Left lung (tissue), 10 donors: ENCODE data around the gene SLC6A9. TPM values are rescaled to one million over a fixed set of nuclear protein-coding genes. Genes with fewer than 3 reads are reported as not detected.

Source experiments
- ATAC-seq: fragments of 200-7000 bp; cut with Tn5 transposase; one replicate; pipeline ENCODE4 v1.9.1; 2020; ENCODE audit warnings: moderate library complexity
- DNase-seq, 4 donors: peaks; one replicate each; pipeline ENCODE4 v3.0.0-alpha.2; 2013 to 2020
- H3K27ac ChIP-seq, 2 donors: fragments of 200-600 bp; sonication (generic) in 1 of 2; one replicate each; pipeline versions ENCODE4 v1.5.0 to v1.8.0; 2020 to 2021
- H3K27me3 ChIP-seq, 2 donors: fragments of 200-600 bp; sonication (generic) in 1 of 2; one replicate each; pipeline versions ENCODE4 v1.5.0 to v1.8.0; 2020 to 2021
- H3K36me3 ChIP-seq, 2 donors: fragments of 200-600 bp; sonication (generic) in 1 of 2; one replicate each; pipeline versions ENCODE4 v1.5.0 to v1.8.0; 2020 to 2021
- H3K4me1 ChIP-seq, 2 donors: fragments of 200-600 bp; one replicate each; pipeline ENCODE4 v1.8.0; 2021
- H3K4me3 ChIP-seq, 2 donors: fragments of 200-600 bp; sonication (generic) in 1 of 2; one replicate each; pipeline versions ENCODE4 v1.5.0 to v1.8.0; 2020 to 2021; ENCODE audit warnings: mild to moderate bottlenecking in 1 of 2
- H3K9me3 ChIP-seq, 2 donors: fragments of 200-600 bp; sonication (generic) in 1 of 2; one replicate each; pipeline versions ENCODE4 v1.5.0 to v1.8.0; 2020 to 2021
- intact Hi-C, 2 donors: fragments of 100-400 bp; cut with DNase I; formaldehyde crosslinking; loops; one replicate each; pipeline versions ENCODE4 v1.11.2 to v1.14.2; 2022
- polyA plus RNA-seq, 6 donors: library from polyadenylated mRNA; unstranded; fragments of 120-200 nt; gene quantifications; one replicate each; pipeline ENCODE4 v1.2.1, GENCODE V29; 2013; ENCODE audit not compliant: insufficient read length in 6 of 6
- total RNA-seq, 2 donors: library from RNA; stranded (reverse); fragmentation: NEBNext Ultra II Directional; extraction: Animal tissue kit (Norgen Biotek cat#: 25700); gene quantifications; one replicate each; pipeline ENCODE4 v1.2.1, GENCODE V29; 2021
- TF ChIP-seq, protein P1 (sequence below), 2 donors: fragments of 200-600 bp; sonication (generic) in 1 of 2; IDR thresholded peaks; one replicate each; pipeline versions ENCODE4 v1.5.0 to v1.8.0; 2021; ENCODE audit warnings: antibody characterized with exemption in 2 of 2
- donor health status: DM: no; HTN: yes; CAD: no.
- donor health status: DM: no; HTN: no; CAD: no.

SLC6A9 gene
- total and polyA plus RNA-seq, 8 donors: 10.9 to 28.5 (median 14.6) TPM

- H3K4me3 ChIP-seq: peak overlapping the region; percentile 43 to 63
Observed at GRCh38 chr1:43980255-43981134, 50.8 kb downstream of the SLC6A9 start.

DNA sequence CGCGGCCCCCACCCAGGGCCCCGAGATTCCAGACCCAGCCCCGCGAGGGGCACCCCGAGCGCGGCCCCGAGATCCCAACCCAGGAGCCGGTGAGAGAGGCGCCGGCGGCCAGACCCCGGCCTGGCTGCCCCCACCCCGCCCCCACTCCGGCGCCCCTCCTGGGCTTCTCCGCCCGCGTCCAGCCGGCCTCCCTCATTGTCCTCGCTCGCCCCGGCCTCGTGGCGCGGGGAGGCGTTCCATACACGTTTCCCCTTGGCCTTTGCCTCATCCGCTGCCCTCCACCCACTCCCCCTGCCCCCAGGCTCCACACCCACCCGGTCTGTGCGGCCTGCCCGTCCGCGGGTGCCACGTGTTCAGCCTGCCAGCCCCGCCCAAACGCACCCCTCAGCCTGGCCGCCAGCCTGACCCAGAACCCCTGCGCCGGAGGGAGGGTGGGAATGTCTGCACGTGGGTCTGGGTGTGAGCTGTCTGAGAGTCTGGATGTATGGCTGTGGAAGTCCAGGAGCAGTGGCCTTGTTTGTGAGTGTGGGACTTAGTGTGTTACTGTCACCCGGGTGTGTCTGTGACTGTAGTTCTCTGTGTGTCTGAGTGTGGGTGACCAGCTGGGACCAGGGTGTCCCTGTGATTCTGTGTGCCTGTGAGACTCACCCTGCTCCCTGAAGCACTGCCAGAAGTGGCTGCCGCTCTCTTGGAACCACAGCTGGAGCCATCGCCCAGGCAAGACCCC lies 51.6 kb downstream of the SLC6A9 start:
- H3K9me3 ChIP-seq: no peaks in the 10 kb centered on the region
- peaks cover 5 to 31% of the 10 kb centered on the region in 2 donors for H3K36me3 ChIP-seq
- ATAC-seq (peak; percentile 38), DNase-seq (peak in 3 of 4 donors; percentile 56 to 88 (median 68))
- peaks cover 33 to 74% of the 10 kb centered on the region in 2 donors for H3K4me1 ChIP-seq
- intact Hi-C loops: no loop called here
- TF ChIP-seq, protein P1, sequence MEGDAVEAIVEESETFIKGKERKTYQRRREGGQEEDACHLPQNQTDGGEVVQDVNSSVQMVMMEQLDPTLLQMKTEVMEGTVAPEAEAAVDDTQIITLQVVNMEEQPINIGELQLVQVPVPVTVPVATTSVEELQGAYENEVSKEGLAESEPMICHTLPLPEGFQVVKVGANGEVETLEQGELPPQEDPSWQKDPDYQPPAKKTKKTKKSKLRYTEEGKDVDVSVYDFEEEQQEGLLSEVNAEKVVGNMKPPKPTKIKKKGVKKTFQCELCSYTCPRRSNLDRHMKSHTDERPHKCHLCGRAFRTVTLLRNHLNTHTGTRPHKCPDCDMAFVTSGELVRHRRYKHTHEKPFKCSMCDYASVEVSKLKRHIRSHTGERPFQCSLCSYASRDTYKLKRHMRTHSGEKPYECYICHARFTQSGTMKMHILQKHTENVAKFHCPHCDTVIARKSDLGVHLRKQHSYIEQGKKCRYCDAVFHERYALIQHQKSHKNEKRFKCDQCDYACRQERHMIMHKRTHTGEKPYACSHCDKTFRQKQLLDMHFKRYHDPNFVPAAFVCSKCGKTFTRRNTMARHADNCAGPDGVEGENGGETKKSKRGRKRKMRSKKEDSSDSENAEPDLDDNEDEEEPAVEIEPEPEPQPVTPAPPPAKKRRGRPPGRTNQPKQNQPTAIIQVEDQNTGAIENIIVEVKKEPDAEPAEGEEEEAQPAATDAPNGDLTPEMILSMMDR (IDR thresholded peaks at IDR 0.05): no peak
- peak overlapping the region; percentile 39 to 70 for H3K27ac ChIP-seq
- no peaks in the 10 kb centered on the region for H3K27me3 ChIP-seq
- H3K4me3 ChIP-seq: peak overlapping the region; percentile 43 to 63

More at GRCh38 chr1:43980255-43981134, 50.8 kb downstream of the SLC6A9 start:
- ATAC-seq (peak; percentile 13), DNase-seq (peak in 1 of 4 donors; percentile 43)
- H3K9me3 ChIP-seq: no peaks in the 10 kb centered on the region
- TF ChIP-seq, protein P1 (IDR thresholded peaks at IDR 0.05): no peak
- no peaks in the 10 kb centered on the region for H3K27me3 ChIP-seq
- peaks cover 32 to 71% of the 10 kb centered on the region in 2 donors for H3K4me1 ChIP-seq
- intact Hi-C loops: no loop called here
- peak overlapping the region; percentile 17 to 70 for H3K27ac ChIP-seq
- H3K36me3 ChIP-seq: peaks cover 5 to 36% of the 10 kb centered on the region in 2 donors

- no peak for ATAC-seq
- peak overlapping the region; percentile 43 to 63 for H3K4me3 ChIP-seq
- peaks cover 34 to 76% of the 10 kb centered on the region in 2 donors for H3K4me1 ChIP-seq
- H3K36me3 ChIP-seq: peaks cover 5 to 26% of the 10 kb centered on the region in 2 donors
- peak overlapping the region; percentile 39 to 70 for H3K27ac ChIP-seq
- intact Hi-C loops: no loop called here
- TF ChIP-seq, protein P1 (IDR thresholded peaks at IDR 0.05): no peak
- H3K9me3 ChIP-seq: no peaks in the 10 kb centered on the region
- no peaks in the 10 kb centered on the region for H3K27me3 ChIP-seq
- DNase-seq: no peak
Observed at GRCh38 chr1:43979261-43979527, 52.1 kb downstream of the SLC6A9 start.

- DNase-seq: peak in 3 of 4 donors; percentile 34 to 88 (median 48)
Observed at GRCh38 chr1:43978551-43979260, 52.6 kb downstream of the SLC6A9 start, which contains the start of gene B4GALT2. B4GALT2 (plus strand) TSS chr1:43979210; CDS start chr1:43981161, 1,951 bp downstream.

More at GRCh38 chr1:43978551-43979260, 52.6 kb downstream of the SLC6A9 start, which contains the start of gene B4GALT2:
- Histone ChIP-seq H3K4me3 (peak within 1 kb of the TSS; percentile 43 to 63), H3K27me3 (no peaks in the 10 kb centered on the region), H3K27ac (peak within 1 kb of the TSS; percentile 39 to 70), H3K9me3 (no peaks in the 10 kb centered on the region), H3K36me3 (peaks cover 5 to 25% of the 10 kb centered on the region in 2 donors), H3K4me1 (peaks cover 36 to 81% of the 10 kb centered on the region in 2 donors)
- TF ChIP-seq, protein P1 (IDR thresholded peaks at IDR 0.05): no peak
- no peak for ATAC-seq
- intact Hi-C loops: no loop called here
